H9 (cell line): ENCODE results near the gene EEIG2. TPM values are rescaled to one million over a fixed set of nuclear protein-coding genes. Genes with fewer than 3 reads are reported as not detected.
A peak's percentile ranks its signal among the peaks of the same experiment; 100 is the strongest.

ENCODE experiments used
- DNase-seq: peaks from one replicate; pipeline ENCODE4 v3.0.0-alpha.2; 2017
- H2AFZ ChIP-seq: one replicate; pipeline ENCODE4 v1.6.1; 2013; ENCODE audit warnings: mild to moderate bottlenecking, low read length, control low read depth, moderate library complexity
- H2AK5ac ChIP-seq: 2 replicates; pipeline ENCODE4 v1.6.1; 2013; ENCODE audit warnings: low read length, control low read depth, mixed read lengths; ENCODE audit not compliant: insufficient read length
- H2BK120ac ChIP-seq: one replicate; pipeline ENCODE4 v1.6.1; 2013; ENCODE audit warnings: low read depth, mild to moderate bottlenecking, low read length, control low read depth, inconsistent platforms; ENCODE audit not compliant: poor library complexity, severe bottlenecking
- H2BK12ac ChIP-seq: 2 replicates; pipeline ENCODE4 v1.6.1; 2013; ENCODE audit warnings: low read length, control low read depth, mixed read lengths, low read depth; ENCODE audit not compliant: insufficient read length
- H2BK15ac ChIP-seq: 2 replicates; pipeline ENCODE4 v1.6.1; 2013; ENCODE audit warnings: low read depth, low read length, control low read depth
- H2BK20ac ChIP-seq: one replicate; pipeline ENCODE4 v1.6.1; 2013; ENCODE audit warnings: low read depth, mild to moderate bottlenecking, low read length, control low read depth, inconsistent platforms; ENCODE audit not compliant: poor library complexity, severe bottlenecking
- H2BK5ac ChIP-seq: 2 replicates; pipeline ENCODE4 v1.6.1; 2013; ENCODE audit warnings: low read length, control low read depth, mixed read lengths; ENCODE audit not compliant: insufficient read length
- H3K14ac ChIP-seq: 2 replicates; pipeline ENCODE4 v1.6.1; 2013; ENCODE audit warnings: low read length, control low read depth; ENCODE audit not compliant: insufficient read depth
- H3K18ac ChIP-seq: 2 replicates; pipeline ENCODE4 v1.6.1; 2013; ENCODE audit warnings: low read depth, mild to moderate bottlenecking, mixed read lengths, low read length, control low read depth; ENCODE audit not compliant: insufficient read length
- H3K23ac ChIP-seq: 2 replicates; pipeline ENCODE4 v1.6.1; 2013; ENCODE audit warnings: low read length, control low read depth, mixed read lengths, low read depth; ENCODE audit not compliant: insufficient read length
- H3K23me2 ChIP-seq: 2 replicates; pipeline ENCODE4 v1.6.1; 2013; ENCODE audit warnings: low read depth, mild to moderate bottlenecking, mixed read lengths, low read length, control low read depth; ENCODE audit not compliant: insufficient read length, poor library complexity, severe bottlenecking
- H3K27ac ChIP-seq: 2 replicates; pipeline ENCODE4 v1.5.1; 2013; ENCODE audit warnings: low read length, control low read depth, mixed read lengths, low read depth; ENCODE audit not compliant: insufficient read length
- H3K27me3 ChIP-seq: 2 replicates; pipeline ENCODE4 v1.6.1; 2013; ENCODE audit warnings: low read length, control low read depth, inconsistent platforms; ENCODE audit not compliant: insufficient read depth
- H3K4ac ChIP-seq: 2 replicates; pipeline ENCODE4 v1.6.1; 2013; ENCODE audit warnings: low read depth, mild to moderate bottlenecking, control low read depth, inconsistent platforms, low read length, moderate library complexity
- H3K4me1 ChIP-seq: 2 replicates; pipeline ENCODE4 v1.6.1; 2013; ENCODE audit warnings: low read length, control low read depth, inconsistent platforms; ENCODE audit not compliant: insufficient read depth
- H3K4me2 ChIP-seq: 2 replicates; pipeline ENCODE4 v1.6.1; 2013; ENCODE audit warnings: low read length, control low read depth, mixed read lengths; ENCODE audit not compliant: insufficient read length, insufficient read depth
- H3K56ac ChIP-seq: 2 replicates; pipeline ENCODE4 v1.6.1; 2013; ENCODE audit warnings: low read depth, mild to moderate bottlenecking, mixed read lengths, low read length, control low read depth; ENCODE audit not compliant: insufficient read length
- H3K79me1 ChIP-seq: 2 replicates; pipeline ENCODE4 v1.6.1; 2013; ENCODE audit warnings: low read depth, mild to moderate bottlenecking, moderate library complexity, low read length, control low read depth, inconsistent platforms; ENCODE audit not compliant: insufficient read depth, poor library complexity, severe bottlenecking
- H3K79me2 ChIP-seq: 2 replicates; pipeline ENCODE4 v1.6.1; 2013; ENCODE audit warnings: low read length, control low read depth, inconsistent platforms; ENCODE audit not compliant: insufficient read depth
- H3K9ac ChIP-seq: 2 replicates; pipeline ENCODE4 v1.6.1; 2013; ENCODE audit warnings: low read length, control low read depth, mixed read lengths; ENCODE audit not compliant: insufficient read length; ENCODE audit errors: extremely low read depth
- H3K9me3 ChIP-seq: one replicate; pipeline ENCODE4 v1.6.1; 2013; ENCODE audit warnings: low read depth, low read length, inconsistent platforms; ENCODE audit not compliant: control insufficient read depth
- H3T11ph ChIP-seq: one replicate; pipeline ENCODE4 v1.6.1; 2013; ENCODE audit warnings: mild to moderate bottlenecking, low read length, control low read depth, inconsistent platforms
- H4K20me1 ChIP-seq: one replicate; pipeline ENCODE4 v1.6.1; 2013; ENCODE audit not compliant: control insufficient read depth, insufficient read length, insufficient read depth
- H4K5ac ChIP-seq: 2 replicates; pipeline ENCODE4 v1.6.1; 2013; ENCODE audit warnings: low read depth, mild to moderate bottlenecking, mixed read lengths, low read length, control low read depth; ENCODE audit not compliant: insufficient read length
- H4K8ac ChIP-seq: replicated peaks from 2 replicates; pipeline ENCODE4 v1.6.1; 2013; ENCODE audit warnings: low read length, control low read depth, mixed read lengths, low read depth; ENCODE audit not compliant: insufficient read length
- H4K91ac ChIP-seq: 2 replicates; pipeline ENCODE4 v1.6.1; 2013; ENCODE audit warnings: low read depth, mild to moderate bottlenecking, moderate library complexity, mixed read lengths, low read length, control low read depth; ENCODE audit not compliant: insufficient read length
- H3K27ac Mint-ChIP-seq, 3 experiments: 2 replicates in 2 of 3; 3 replicates in 1 of 3; pipeline ENCODE4 v1.8.0; 2020 to 2021; ENCODE audit warnings: mixed read lengths in 3 of 3, mild to moderate bottlenecking in 1 of 3, moderate library complexity in 1 of 3
- H3K27me3 Mint-ChIP-seq: 2 replicates; pipeline ENCODE4 v1.8.0; 2021; ENCODE audit warnings: low read depth, mild to moderate bottlenecking, moderate library complexity, mixed read lengths
- H3K36me3 Mint-ChIP-seq, 3 experiments: 2 replicates in 2 of 3; 3 replicates in 1 of 3; pipeline ENCODE4 v1.8.0; 2020 to 2021; ENCODE audit warnings: low read depth in 3 of 3, mixed read lengths in 3 of 3; ENCODE audit not compliant: insufficient read depth in 1 of 3
- H3K4me1 Mint-ChIP-seq, 2 experiments: 2 replicates each; pipeline ENCODE4 v1.8.0; 2020; ENCODE audit warnings: mixed read lengths in 2 of 2
- H3K4me3 Mint-ChIP-seq, 2 experiments: 2 replicates in 1 of 2; 3 replicates in 1 of 2; pipeline ENCODE4 v1.8.0; 2020 to 2021; ENCODE audit warnings: mild to moderate bottlenecking in 2 of 2, mixed read lengths in 2 of 2, moderate library complexity in 1 of 2
- H3K9me3 Mint-ChIP-seq, 2 experiments: 2 replicates in 1 of 2; 3 replicates in 1 of 2; pipeline ENCODE4 v1.8.0; 2020; ENCODE audit warnings: mild to moderate bottlenecking in 2 of 2, mixed read lengths in 2 of 2, moderate library complexity in 1 of 2
- CTCF ChIP-seq: fragments of 200-600 bp; sonication (generic); conservative IDR thresholded peaks from 3 replicates; pipeline ENCODE4 v1.8.0; 2021; ENCODE audit warnings: antibody characterized with exemption, mild to moderate bottlenecking
- WGBS: extraction: QIAGEN DNeasy Blood & Tissue Kit; methylation state at CpG from one replicate; pipeline ENCODE4 v1.1.7; 2013; ENCODE audit warnings: missing lambda C conversion rate, low lambda C conversion rate, mixed read lengths; ENCODE audit not compliant: insufficient read length; ENCODE audit errors: extremely low coverage; 5-methylcytosine and 5-hydroxymethylcytosine counted together
- total RNA-seq: library from RNA; stranded (reverse); gene quantifications from 2 replicates; pipeline ENCODE4 v1.2.1, GENCODE V29; 2021

Gene EEIG2
- total RNA-seq, 1 experiment from 2014 or later = 17.0 TPM

GRCh38 chr1:108561689-108562326 lies 1.9 kb downstream of the EEIG2 start:
- no peak overlapping the region for H2BK20ac ChIP-seq
- Mint-ChIP-seq H3K36me3 (no peaks in the 10 kb centered on the region; a peak in 1 of 7 replicates), H3K27ac (no peak overlapping the region), H3K9me3 (no peaks in the 10 kb centered on the region), H3K4me1 (peaks cover 25 to 29% of the 10 kb centered on the region in 2 experiments), H3K4me3 (peak overlapping the region in 1 of 2 experiments; percentile 19; a peak in 2 of 5 replicates), H3K27me3 (no peaks in the 10 kb centered on the region)
- no peaks in the 10 kb centered on the region for H3K27me3 ChIP-seq
- no peak overlapping the region for H4K8ac ChIP-seq
- H3T11ph ChIP-seq = no peak overlapping the region
- H3K23ac ChIP-seq = no peak overlapping the region
- H3K14ac ChIP-seq = no peak overlapping the region
- H2BK12ac ChIP-seq = no peak overlapping the region
- peaks cover 6% of the 10 kb centered on the region for H3K23me2 ChIP-seq
- peaks cover 6% of the 10 kb centered on the region; the same call in 1 of the 2 replicates for H3K79me2 ChIP-seq
- no peak overlapping the region for H3K9ac ChIP-seq
- no peak overlapping the region for H2BK120ac ChIP-seq
- H3K56ac ChIP-seq = no peak overlapping the region
- H3K27ac ChIP-seq = no peak overlapping the region
- no peak overlapping the region for H2AK5ac ChIP-seq
- H4K20me1 ChIP-seq = no peaks in the 10 kb centered on the region
- H3K18ac ChIP-seq = no peak overlapping the region
- H3K4me1 ChIP-seq = peaks cover 5% of the 10 kb centered on the region; the same call in 1 of the 2 replicates
- H3K4me2 ChIP-seq = no peak overlapping the region
- no peaks in the 10 kb centered on the region for H3K79me1 ChIP-seq
- no peak overlapping the region for H3K4ac ChIP-seq
- no peak overlapping the region for H2BK15ac ChIP-seq
- H4K91ac ChIP-seq = no peak overlapping the region
- peak; percentile 90 for TF ChIP-seq CTCF
- no peak overlapping the region for H2BK5ac ChIP-seq
- H3K9me3 ChIP-seq = no peaks in the 10 kb centered on the region
- peak; percentile 87 for DNase-seq
- H2AFZ ChIP-seq = no peak overlapping the region
- no CpG with 5 or more reads among the region's 11 CpGs for WGBS
- no peak overlapping the region for H4K5ac ChIP-seq
